NCI-H1417 (cell line): Measurements from ENCODE around the gene LCN1.
"Not testable (repeated sequence)": the region's sequence is repeated elsewhere in the genome, so short reads cannot be mapped to it uniquely, and the experiment has no call there.

Experiments
- DNase-seq, 3 experiments: peaks; one replicate each; lab custom pipeline; 2025; lab: John Stamatoyannopoulos, UW

LCN1 gene

GRCh38 chr9:135504262-135505243, 16.7 kb upstream of the LCN1 start:
- DNase-seq = peak; percentile 5 to 60 (median 14)

DNA sequence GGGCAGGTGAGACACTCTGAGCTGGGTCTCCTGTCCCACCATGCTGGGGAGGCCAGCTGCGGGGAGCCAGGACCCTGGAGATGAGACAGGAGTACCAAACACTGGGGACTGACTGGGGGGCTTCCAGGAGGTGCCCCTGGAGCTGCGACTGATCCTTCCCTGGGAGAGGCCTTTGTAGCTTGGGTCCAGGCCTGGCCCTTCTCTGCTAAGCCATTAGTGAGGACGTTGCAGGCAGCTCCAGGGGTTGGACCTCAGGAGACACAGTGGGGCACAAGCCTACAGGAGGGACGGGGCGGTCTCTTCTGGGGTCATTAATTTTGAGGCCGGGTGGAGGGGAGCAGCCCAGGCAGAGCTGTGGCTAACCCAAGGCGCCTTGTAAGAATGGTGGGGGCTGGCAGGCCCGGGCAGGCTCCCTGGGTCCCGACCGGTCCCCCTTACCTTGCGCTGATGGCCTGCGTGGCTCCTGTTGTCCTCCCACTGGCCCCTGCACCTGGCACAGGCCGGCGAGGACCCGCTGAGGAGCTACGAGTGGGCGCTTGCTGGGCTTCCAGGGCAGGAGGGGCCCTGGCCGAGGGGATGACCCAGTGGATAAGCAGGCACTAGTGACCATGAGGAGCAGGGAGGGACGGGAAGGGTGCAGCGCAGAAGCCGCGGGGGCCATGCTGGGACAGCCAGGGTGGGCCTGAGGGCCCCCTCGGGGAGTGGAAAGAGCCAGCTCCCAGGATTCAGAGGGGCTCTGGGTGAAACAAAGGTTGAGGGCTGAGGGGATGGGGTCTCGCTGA, 15.6 kb upstream of the LCN1 start:
- DNase-seq = no peak

DNA sequence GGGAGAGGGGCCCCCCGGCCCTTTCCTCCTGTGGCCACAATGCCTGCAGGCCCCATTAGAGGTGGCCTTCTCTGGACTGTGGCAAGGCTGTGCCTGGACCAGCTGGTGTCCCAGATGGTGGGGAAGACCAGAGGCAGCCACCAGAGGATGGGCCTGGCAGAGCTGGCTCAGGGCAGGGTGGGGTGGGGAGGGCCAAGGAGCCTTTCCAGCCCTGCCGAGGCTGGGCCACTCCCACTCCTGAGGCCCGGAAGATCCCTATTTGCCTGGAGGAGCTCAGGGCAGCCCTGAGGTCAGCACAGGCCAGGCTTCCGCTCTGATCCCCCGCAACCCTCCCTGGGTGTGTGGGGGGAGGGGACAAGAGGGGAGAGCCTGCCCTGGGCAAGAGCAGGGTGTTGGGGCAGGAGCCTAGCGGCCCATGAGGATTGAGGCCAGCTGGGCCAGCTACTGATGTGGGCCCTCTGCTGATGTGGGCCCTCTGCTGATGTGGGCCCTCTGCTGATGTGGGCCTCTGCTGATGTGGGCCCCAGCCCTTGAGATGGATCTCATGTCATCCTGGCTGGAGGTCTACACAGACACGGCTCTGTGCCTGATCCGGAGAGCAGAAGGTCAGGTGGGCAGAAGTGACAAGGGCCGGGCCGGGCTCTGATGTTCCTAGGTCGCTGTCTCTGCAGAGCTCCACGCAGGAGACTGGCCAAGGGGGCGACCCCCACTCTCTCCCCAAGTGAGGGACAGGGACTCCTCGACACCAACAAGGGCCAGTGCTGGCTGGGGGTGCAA, 14.7 kb upstream of the LCN1 start:
- DNase-seq = no peak

DNA sequence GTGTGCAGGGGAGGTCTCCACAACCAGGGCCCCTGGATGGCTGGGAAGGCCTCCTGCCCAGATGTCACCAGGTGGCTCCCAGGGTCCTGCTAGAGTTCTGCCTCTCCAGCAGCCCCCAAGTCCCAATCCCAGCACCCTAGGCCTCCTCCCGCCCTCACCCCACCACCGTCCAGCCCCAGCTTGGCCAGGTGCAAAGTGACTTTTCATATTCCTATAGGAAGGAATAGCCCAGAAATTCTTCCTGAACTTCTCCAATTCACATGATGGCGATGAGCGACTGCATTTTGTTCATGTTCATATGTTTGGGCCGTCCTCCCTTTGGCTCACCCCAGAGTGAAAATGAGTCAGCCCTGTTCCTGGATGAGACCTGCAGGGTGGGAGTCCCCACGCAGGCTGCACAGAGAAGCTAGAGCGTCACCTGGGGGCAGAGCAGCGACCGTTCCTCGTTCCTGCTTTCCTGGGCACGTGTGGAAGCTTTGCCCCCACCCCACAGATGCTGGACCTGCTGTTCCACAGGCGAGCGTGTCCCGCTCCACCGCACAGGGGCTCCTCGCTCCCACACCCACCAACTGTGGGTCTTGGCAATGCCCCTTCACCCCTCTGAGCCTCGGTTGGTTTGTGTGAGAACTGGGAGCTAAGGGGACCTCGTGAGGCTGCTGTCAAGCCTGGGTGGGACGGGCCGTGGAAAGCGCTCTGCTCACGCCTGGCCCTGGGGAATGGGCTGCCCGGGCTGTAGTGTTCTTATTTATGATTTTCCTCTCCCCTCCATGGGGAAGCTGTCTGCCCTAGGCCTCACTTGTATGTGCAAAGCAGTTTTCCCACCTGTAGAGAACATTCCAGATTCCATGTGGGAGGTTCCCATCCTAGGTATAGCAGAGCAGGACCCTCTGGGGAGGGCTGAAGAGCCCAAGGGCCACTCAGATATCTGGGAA, 13.9 kb upstream of the LCN1 start:
- no peak for DNase-seq

DNA sequence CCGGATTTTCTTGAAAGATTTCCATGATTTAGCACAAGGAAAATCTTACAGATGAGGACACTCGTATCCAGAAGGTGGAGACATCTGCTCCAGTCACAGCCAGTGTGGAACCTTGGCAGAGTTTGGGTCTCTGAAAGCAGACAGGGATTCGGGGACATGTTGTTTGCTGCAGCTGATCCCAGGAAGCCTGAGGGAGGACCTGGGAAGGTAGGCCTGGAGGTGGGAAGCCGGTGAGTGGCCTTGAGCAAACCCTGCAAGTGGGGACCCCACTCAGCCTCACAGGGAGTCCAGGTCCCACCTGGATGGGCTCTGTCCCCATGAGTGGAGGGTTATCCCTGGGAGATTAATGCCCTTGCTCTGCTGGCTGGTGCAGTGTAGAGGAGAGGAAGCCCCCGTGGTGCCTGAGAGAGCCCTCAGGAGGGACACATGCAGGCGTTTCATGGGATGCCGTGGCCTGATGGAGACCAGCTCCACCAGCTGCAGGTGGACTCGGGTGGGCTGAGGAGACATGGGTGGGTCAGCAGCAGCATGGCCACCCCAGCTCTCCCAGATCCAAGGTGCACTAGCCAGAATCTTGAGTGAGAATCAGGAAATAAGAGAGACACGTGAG, 12.9 kb upstream of the LCN1 start:
- no peak for DNase-seq

- no peak for DNase-seq
These were observed 11.8 kb upstream of the LCN1 start for GRCh38 chr9:135509458-135509857.

DNA sequence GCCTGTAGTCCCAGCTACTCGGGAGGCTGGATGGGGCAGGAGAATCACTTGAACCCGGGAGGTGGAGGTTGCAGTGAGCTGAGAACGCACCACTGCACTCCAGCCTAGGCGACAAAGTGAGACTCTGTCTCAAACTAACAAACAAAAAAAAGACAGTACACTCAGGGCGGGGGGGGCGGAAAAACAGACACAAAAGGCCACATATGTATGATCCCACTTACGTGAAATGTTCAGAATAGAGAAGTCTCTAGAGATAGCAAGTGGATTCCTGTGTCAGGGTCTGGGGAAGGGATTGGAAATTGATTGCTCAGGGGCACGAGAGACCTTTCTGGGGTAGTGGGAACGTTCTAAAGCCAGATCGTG, 9.0 kb upstream of the LCN1 start:
- no peak for DNase-seq

GRCh38 chr9:135512904-135513303, 8.3 kb upstream of the LCN1 start:
- DNase-seq = no peak

DNA sequence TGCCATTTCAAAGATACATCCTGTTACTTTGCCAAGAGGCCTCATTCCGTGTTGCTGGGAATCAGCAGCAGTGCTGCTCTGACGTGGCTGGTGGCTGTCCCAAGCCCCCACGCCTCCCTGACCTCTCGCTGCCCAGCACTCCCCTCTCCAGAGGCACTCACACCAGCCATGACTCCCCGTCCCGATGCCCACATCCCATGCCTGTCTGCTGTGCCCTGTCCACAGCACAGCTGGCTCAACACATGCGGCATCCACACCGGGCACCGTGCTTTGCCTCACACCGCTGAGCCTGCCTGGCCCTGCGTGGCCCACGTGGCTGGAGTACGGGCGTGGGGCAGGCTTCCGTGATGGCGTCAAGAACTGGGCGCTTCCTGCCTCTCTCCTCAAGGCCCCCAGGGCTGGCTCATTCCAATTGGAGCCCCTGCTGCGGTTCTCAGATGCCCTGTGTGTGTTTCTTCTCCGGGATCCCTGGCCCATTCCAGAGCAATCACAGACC, 7.8 kb upstream of the LCN1 start:
- no peak for DNase-seq

GRCh38 chr9:135513906-135514305, 7.3 kb upstream of the LCN1 start:
- not testable (repeated sequence) for DNase-seq

GRCh38 chr9:135514342-135515082, 6.7 kb upstream of the LCN1 start:
- no peak for DNase-seq

DNA sequence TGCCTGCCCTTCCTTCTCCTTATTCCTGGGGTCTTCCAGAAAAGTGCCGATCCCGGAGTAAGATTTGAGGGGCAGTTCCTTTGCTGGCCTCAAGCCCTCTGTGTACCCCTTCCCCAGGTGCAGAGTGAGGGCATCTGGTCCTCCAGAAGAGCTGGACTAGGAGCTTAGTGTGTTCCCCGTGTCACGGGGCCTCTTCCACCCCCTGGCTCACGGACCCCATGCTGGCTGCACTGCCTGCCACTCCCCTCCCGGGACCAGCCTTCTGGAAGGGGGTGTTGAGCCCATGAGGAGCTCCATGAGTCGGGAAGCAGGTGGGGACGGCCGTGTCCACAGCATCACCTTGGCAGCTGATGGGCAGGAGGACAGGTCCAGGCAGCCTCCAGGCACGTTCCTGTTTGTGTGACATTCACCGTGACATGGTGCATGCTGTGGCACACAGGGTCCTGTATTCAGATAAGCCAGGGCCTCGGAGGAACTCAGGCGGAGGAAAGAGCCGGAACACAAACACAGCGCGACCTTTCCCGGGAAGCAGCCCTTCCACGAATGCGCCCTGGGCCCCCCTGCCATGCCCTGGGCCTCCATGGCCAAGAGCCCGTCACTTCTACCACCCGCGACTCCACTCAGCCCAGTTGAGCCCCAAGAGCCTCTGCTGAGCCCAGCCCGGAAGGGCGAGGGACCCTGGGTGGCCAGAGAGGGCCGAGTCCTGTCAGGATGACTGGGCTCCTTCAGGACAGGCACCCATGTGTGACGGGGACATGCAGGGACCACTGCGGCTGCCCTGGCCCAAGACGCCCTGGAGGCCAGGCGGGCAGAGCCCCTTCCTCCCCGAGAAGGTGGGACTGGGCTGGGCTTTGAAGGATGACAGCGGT, 5.9 kb upstream of the LCN1 start:
- DNase-seq = no peak

DNA sequence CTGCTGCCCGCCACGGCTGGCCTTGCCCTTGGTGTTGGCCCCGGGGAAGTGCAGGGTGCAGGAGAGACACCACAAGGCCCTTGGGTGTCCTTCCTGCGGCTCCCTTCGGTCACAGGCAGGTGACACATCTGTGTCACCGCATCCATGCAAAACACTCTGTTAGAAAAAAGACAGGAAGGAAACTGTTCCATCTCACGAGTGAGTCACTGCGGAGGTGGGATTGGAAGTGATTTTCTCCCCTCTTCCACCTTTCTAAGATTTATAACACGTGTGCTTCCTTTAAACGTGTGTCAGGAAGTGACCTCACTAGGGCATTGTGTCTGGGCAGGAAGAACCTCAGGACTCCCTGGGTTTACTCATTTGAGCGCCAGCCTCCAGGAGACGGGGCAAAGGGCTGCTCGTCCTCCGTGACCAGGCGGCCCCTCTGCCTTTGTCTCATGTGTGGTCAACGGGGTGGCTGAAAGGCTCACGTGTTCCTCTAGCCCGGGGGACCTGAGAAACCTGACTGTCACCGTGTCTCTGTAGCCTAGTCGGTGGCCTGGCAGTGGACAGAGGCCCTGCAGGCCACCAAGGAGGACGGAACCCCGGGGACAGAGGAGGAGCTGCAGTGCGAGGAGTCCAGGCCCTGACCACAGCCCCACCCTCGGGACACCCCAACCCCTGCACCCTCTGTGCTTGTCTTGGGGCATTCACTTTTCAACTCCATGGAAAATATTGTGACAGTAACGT, 4.9 kb upstream of the LCN1 start:
- no peak for DNase-seq

DNA sequence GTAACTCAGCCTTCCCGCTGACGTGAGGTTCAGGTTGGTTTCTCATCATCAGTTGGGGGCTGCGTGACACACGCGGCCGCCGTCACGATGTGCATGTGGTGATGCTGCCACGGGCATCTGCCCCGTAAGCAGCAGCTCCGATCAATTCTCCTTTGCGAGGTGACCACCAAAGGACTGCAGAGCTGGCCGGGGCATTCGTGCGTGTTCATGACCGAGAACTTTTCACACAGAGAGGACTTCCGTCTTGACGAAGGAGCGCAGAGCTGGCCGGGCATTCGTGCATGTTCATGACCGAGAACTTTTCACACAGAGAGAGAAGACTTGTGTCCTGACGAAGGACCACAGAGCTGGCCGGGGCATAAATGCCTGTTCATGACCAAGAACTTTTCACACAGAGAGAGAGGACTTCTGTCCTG, 3.8 kb upstream of the LCN1 start:
- DNase-seq = no peak

GRCh38 chr9:135519179-135519971, 1.9 kb upstream of the LCN1 start:
- DNase-seq = no peak

DNA sequence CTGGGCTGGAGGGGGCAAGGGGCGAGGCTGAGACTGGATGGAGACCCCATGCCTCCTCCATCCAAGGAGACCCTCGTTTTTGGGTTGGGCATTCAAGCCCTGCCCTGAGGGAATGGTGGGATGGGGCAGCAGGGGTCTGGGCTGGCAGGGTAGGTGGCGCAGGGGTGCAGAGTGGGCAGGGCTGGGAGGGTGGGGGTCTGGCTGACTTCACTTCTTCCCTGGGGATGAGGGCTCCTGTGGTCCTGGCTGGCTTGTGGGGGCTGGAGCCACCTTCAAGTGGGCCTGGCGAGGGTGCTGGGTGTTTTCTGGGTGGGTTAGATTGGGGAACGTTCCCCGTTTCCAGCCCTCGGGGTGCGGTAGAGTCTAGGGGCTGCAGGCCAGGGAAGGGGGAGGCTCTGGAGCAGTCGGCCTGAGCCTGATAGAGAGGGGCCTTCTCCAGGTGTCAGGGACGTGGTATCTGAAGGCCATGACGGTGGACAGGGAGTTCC, 412 bp downstream of the LCN1 start:
- DNase-seq = no peak
